PC-9 (cell line): ENCODE measurements around the gene CD109. TPM values are rescaled to one million over a fixed set of nuclear protein-coding genes. Genes with fewer than 3 reads are reported as not detected.

Experiments used
- BruUV-seq: library from RNA; stranded (reverse); fragments of 400-500 nt; replicated peaks from 2 replicates; lab custom pipeline; 2021; lab: Mats Ljungman, UMichigan
- CTCF ChIA-PET: fragments of 300-600 bp; sonication (Branson Sonifier 250); formaldehyde crosslinking; loops from one replicate; lab custom pipeline; 2022; ENCODE audit warnings: antibody characterized with exemption; lab: Charles Lee
- POLR2A ChIA-PET: fragments of 300-600 bp; sonication (Branson Sonifier 250); formaldehyde crosslinking; loops from one replicate; lab custom pipeline; 2022; ENCODE audit warnings: antibody characterized with exemption; ENCODE audit not compliant: unreplicated experiment; lab: Charles Lee
- DNase-seq, 2 experiments: peaks; one replicate each; pipeline versions ENCODE4 v3.0.0 to v3.0.0-alpha.2; 2015 to 2022; ENCODE audit warnings: mixed read lengths in 1 of 2
- H2AFZ ChIP-seq: fragments of 200-600 bp; sonication (generic); 2 replicates; pipeline ENCODE4 v1.8.1; 2017; ENCODE audit warnings: antibody characterized with exemption
- H3F3A ChIP-seq: fragments of 200-600 bp; sonication (generic); 2 replicates; pipeline ENCODE4 v1.8.1; 2017; ENCODE audit warnings: antibody characterized with exemption, mild to moderate bottlenecking, low read depth; ENCODE audit not compliant: insufficient read depth
- H3K27ac ChIP-seq: fragments of 200-600 bp; sonication (generic); 2 replicates; pipeline ENCODE4 v1.6.1; 2016; ENCODE audit warnings: mixed run types
- H3K27me3 ChIP-seq: fragments of 200-600 bp; sonication (generic); 2 replicates; pipeline ENCODE4 v1.6.1; 2016; ENCODE audit warnings: low read depth, mixed run types; ENCODE audit not compliant: insufficient read depth
- H3K36me3 ChIP-seq: fragments of 200-600 bp; sonication (generic); 2 replicates; pipeline ENCODE4 v1.6.1; 2016; ENCODE audit warnings: low read depth, mixed run types
- H3K4me1 ChIP-seq: fragments of 200-600 bp; sonication (generic); replicated peaks from 2 replicates; pipeline ENCODE4 v1.6.1; 2016; ENCODE audit warnings: mixed run types; ENCODE audit not compliant: insufficient read depth
- H3K4me2 ChIP-seq: fragments of 200-600 bp; sonication (generic); 2 replicates; pipeline ENCODE4 v1.6.1; 2017; ENCODE audit warnings: mixed run types
- H3K4me3 ChIP-seq: fragments of 200-600 bp; sonication (generic); 2 replicates; pipeline ENCODE4 v1.6.1; 2016; ENCODE audit warnings: mixed run types
- H3K79me2 ChIP-seq: fragments of 200-600 bp; sonication (generic); 2 replicates; pipeline ENCODE4 v1.6.1; 2017; ENCODE audit warnings: low read depth, mixed run types
- H3K9me2 ChIP-seq: fragments of 200-600 bp; sonication (generic); 2 replicates; pipeline ENCODE4 v1.8.1; 2017; ENCODE audit warnings: mild to moderate bottlenecking; ENCODE audit not compliant: insufficient read depth
- H3K9me3 ChIP-seq: fragments of 200-600 bp; sonication (generic); 2 replicates; pipeline ENCODE4 v1.8.1; 2016; ENCODE audit warnings: low read depth; ENCODE audit not compliant: insufficient read depth
- H4K20me1 ChIP-seq: fragments of 200-600 bp; sonication (generic); 2 replicates; pipeline ENCODE4 v1.8.1; 2017; ENCODE audit not compliant: insufficient read depth
- CTCF ChIP-seq: fragments of 200-600 bp; sonication (generic); conservative IDR thresholded peaks from 2 replicates; pipeline ENCODE4 v1.6.1; 2017; ENCODE audit warnings: mixed run types, antibody characterized with exemption, mild to moderate bottlenecking, moderate library complexity
- EZH2 ChIP-seq: fragments of 200-600 bp; sonication (generic); IDR thresholded peaks from 2 replicates; pipeline ENCODE4 v1.8.0; 2017; ENCODE audit warnings: antibody characterized with exemption, low read depth
- intact Hi-C: fragments of 100-400 bp; cut with micrococcal nuclease; formaldehyde crosslinking; loops from one replicate; pipeline ENCODE4 v1.10.0; 2022; ENCODE audit not compliant: unreplicated experiment
- total RNA-seq: library from RNA; stranded (reverse); gene quantifications from 2 replicates; pipeline ENCODE4 v1.2.3, GENCODE V29; 2021

CD109 gene
- total RNA-seq, 1 experiment from 2014 or later: 50.7 TPM

- peak overlapping the region; percentile 77 for H3K4me3 ChIP-seq
- H4K20me1 ChIP-seq: no peaks in the 10 kb centered on the region
- no peaks in the 10 kb centered on the region for H3K9me2 ChIP-seq
- BruUV-seq: TSS peak; percentile 50
- H3K9me3 ChIP-seq: no peaks in the 10 kb centered on the region
- peak; percentile 73; the same call in 1 of the 2 replicates for TF ChIP-seq CTCF
- no peak for TF ChIP-seq EZH2
- H3K4me2 ChIP-seq: peak overlapping the region; percentile 94
- H3K27ac ChIP-seq: peak overlapping the region; percentile 47
- ChIA-PET POLR2A (interaction anchor here (0.5 to 1.4 kb wide), 13 partner anchors 11 to 264 kb away, joined by 3 to 13 read pairs (median 4); partner anchors contain the start of gene MTO1), CTCF (interaction anchor here (0.5 to 1.5 kb wide), 10 partner anchors 12 to 1556 kb away, joined by 3 to 5 read pairs (median 3); partner anchors contain the start of gene MTO1)
- peaks cover 30% of the 10 kb centered on the region for H3F3A ChIP-seq
- H3K36me3 ChIP-seq: no peaks in the 10 kb centered on the region; the same call in 1 of the 2 replicates
- H2AFZ ChIP-seq: peak overlapping the region; percentile 89
- no peaks in the 10 kb centered on the region for H3K27me3 ChIP-seq
- H3K79me2 ChIP-seq: peaks cover 18% of the 10 kb centered on the region
- DNase-seq: peak; percentile 64 to 68
- intact Hi-C loops: loop anchor here (1.0 to 10.0 kb wide), 7 partner anchors 14 to 368 kb away; partner anchors contain the start of gene EEF1A1
- peaks cover 45% of the 10 kb centered on the region for H3K4me1 ChIP-seq
Observed at GRCh38 chr6:73652637-73653570, 43.1 kb upstream of the CD109 start.

- peaks cover 35% of the 10 kb centered on the region for H3F3A ChIP-seq
- peak within 1 kb of the TSS; percentile 74 for H3K27ac ChIP-seq
- H3K36me3 ChIP-seq: no peaks in the 10 kb centered on the region
- H3K9me2 ChIP-seq: no peaks in the 10 kb centered on the region
- peaks cover 48% of the 10 kb centered on the region for H3K4me1 ChIP-seq
- intact Hi-C loops: loop anchor here (1.0 to 10.0 kb wide), 8 partner anchors 14 to 369 kb away; partner anchors contain the start of gene EEF1A1
- no peaks in the 10 kb centered on the region for H4K20me1 ChIP-seq
- peak; percentile 82 to 92 for DNase-seq
- no peaks in the 10 kb centered on the region for H3K27me3 ChIP-seq
- H3K79me2 ChIP-seq: peaks cover 18% of the 10 kb centered on the region
- no TSS peak for BruUV-seq
- ChIA-PET CTCF (interaction anchor here (0.7 to 1.5 kb wide), 3 partner anchors 23 to 1555 kb away, joined by 3 read pairs; no protein-coding TSS in a partner anchor), POLR2A (interaction anchor here (0.6 to 1.4 kb wide), 6 partner anchors 11 to 192 kb away, joined by 3 to 13 read pairs (median 6); partner anchors contain the start of genes EEF1A1 and MTO1)
- TF ChIP-seq EZH2 (no peak), CTCF (no peak)
- H3K4me3 ChIP-seq: peak within 1 kb of the TSS; percentile 77
- H2AFZ ChIP-seq: peak within 1 kb of the TSS; percentile 94
- H3K9me3 ChIP-seq: no peaks in the 10 kb centered on the region
- peak within 1 kb of the TSS; percentile 94 for H3K4me2 ChIP-seq
Observed at GRCh38 chr6:73653571-73654424, 42.2 kb upstream of the CD109 start, which contains the start of gene SLC17A5. Gene SLC17A5 (minus strand): TSS chr6:73653992. CDS start chr6:73653886, 106 bp downstream.
